Activated CD8-positive, alpha-beta memory T cell treated with anti-CD3 and anti-CD28 coated beads, Interleukin-2, amount 50 U/mL, for 48 hours (primary cell): ENCODE measurements around the gene INCENP.

Experiments used
- DNase-seq: peaks from one replicate; pipeline ENCODE4 v3.0.0-alpha.2; 2020

The INCENP gene

GRCh38 chr11:62142921-62143320 lies 19.1 kb downstream of the INCENP start:
- DNase-seq = peak; percentile 25

GRCh38 chr11:62143727-62144126 lies 19.9 kb downstream of the INCENP start:
- DNase-seq = peak; percentile 46

GRCh38 chr11:62144641-62145255 lies 20.9 kb downstream of the INCENP start:
- peak; percentile 33 for DNase-seq

- peak; percentile 43 for DNase-seq
Observed at GRCh38 chr11:62145261-62145871, 21.6 kb downstream of the INCENP start.

- DNase-seq = peak; percentile 28
Observed at GRCh38 chr11:62146476-62147200, 22.8 kb downstream of the INCENP start.

GRCh38 chr11:62147545-62147944 lies 23.7 kb downstream of the INCENP start:
- peak; percentile 39 for DNase-seq

- peak; percentile 28 for DNase-seq
Observed at GRCh38 chr11:62148271-62148980, 24.6 kb downstream of the INCENP start.

- peak; percentile 38 for DNase-seq
Observed at GRCh38 chr11:62149986-62150886, 26.4 kb downstream of the INCENP start.

- DNase-seq = peak; percentile 33
Observed at GRCh38 chr11:62150887-62151736, 27.3 kb downstream of the INCENP start.

GRCh38 chr11:62151737-62152102 lies 27.9 kb downstream of the INCENP start:
- peak; percentile 36 for DNase-seq

- DNase-seq = peak; percentile 38
Observed at GRCh38 chr11:62152245-62153086, 28.7 kb downstream of the INCENP start.

- DNase-seq = no peak
Observed at GRCh38 chr11:62153087-62153395, 29.2 kb downstream of the INCENP start.

- no peak for DNase-seq
Observed at GRCh38 chr11:62153617-62154016, 29.8 kb downstream of the INCENP start.

GRCh38 chr11:62157603-62158002 lies 33.8 kb downstream of the INCENP start:
- no peak for DNase-seq

- DNase-seq = no peak
Observed at GRCh38 chr11:62166371-62166770, 42.6 kb downstream of the INCENP start.

GRCh38 chr11:62169448-62169847 lies 45.6 kb downstream of the INCENP start:
- DNase-seq = no peak

- DNase-seq = no peak
Observed at GRCh38 chr11:62169935-62170334, 46.1 kb downstream of the INCENP start.

- peak; percentile 84 for DNase-seq
Observed at GRCh38 chr11:62171261-62171723, 47.5 kb downstream of the INCENP start.

- DNase-seq = no peak
Observed at GRCh38 chr11:62172294-62172693, 48.5 kb downstream of the INCENP start.

GRCh38 chr11:62176766-62177165 lies 53.0 kb downstream of the INCENP start:
- DNase-seq = no peak

GRCh38 chr11:62179995-62180394 lies 56.2 kb downstream of the INCENP start:
- no peak for DNase-seq
